HL-60/S4 treated with retinoic acid at 250 ng/mL for 4 days and 3 days (cell line): ENCODE results near the gene KIFBP.
"Not testable (repeated sequence)": the region's sequence is repeated elsewhere in the genome, so short reads cannot be mapped to it uniquely, and the experiment has no call there.

Source experiments
- in situ Hi-C: fragments of 300-500 bp; cut with MboI; formaldehyde crosslinking; loops from 2 replicates; pipeline ENCODE4 v1.7.0; 2022; ENCODE audit warnings: low sequenced_read_pairs

The KIFBP gene, protein sequence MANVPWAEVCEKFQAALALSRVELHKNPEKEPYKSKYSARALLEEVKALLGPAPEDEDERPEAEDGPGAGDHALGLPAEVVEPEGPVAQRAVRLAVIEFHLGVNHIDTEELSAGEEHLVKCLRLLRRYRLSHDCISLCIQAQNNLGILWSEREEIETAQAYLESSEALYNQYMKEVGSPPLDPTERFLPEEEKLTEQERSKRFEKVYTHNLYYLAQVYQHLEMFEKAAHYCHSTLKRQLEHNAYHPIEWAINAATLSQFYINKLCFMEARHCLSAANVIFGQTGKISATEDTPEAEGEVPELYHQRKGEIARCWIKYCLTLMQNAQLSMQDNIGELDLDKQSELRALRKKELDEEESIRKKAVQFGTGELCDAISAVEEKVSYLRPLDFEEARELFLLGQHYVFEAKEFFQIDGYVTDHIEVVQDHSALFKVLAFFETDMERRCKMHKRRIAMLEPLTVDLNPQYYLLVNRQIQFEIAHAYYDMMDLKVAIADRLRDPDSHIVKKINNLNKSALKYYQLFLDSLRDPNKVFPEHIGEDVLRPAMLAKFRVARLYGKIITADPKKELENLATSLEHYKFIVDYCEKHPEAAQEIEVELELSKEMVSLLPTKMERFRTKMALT

DNA sequence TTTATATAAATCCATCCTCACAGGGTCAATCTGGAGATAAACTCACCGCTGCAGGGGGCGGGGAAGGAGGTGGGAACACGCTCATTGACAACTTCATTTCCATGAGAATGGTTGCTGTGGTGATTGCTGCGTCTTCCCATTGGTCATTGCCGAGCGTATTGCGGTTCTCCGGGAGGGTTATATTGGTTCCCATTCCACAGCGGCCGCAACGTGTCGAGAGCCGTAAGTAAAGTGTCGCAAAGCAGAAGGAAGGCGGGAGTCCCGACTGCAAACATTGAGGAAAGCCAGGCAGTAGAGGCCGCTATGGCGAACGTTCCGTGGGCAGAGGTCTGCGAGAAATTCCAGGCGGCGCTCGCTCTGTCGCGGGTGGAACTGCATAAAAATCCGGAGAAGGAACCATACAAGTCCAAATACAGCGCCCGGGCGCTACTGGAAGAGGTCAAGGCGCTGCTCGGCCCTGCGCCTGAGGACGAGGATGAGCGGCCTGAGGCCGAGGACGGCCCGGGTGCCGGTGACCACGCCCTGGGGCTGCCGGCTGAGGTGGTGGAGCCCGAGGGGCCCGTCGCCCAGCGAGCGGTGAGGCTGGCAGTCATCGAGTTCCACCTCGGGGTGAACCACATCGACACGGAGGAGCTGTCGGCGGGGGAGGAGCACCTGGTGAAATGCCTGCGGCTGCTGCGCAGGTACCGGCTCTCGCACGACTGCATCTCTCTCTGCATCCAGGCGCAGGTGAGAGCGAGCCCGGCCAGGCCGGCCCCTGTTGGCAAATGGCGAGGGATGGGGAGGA lies at the start of gene KIFBP:
Gene KIFBP (plus strand): TSS at position 274 of the 787 bp plus-strand sequence. CDS start 30 bp downstream, at position 304.
- in situ Hi-C loops, result no loop called here

- in situ Hi-C loops, result no loop called here
Observed at GRCh38 chr10:68938884-68939283, 49.7 kb upstream of the KIFBP start.

- in situ Hi-C loops, result not testable (repeated sequence)
Observed at GRCh38 chr10:68940917-68941316, 47.7 kb upstream of the KIFBP start.

- in situ Hi-C loops, result no loop called here
Observed at GRCh38 chr10:68950598-68950997, 38.0 kb upstream of the KIFBP start.

DNA sequence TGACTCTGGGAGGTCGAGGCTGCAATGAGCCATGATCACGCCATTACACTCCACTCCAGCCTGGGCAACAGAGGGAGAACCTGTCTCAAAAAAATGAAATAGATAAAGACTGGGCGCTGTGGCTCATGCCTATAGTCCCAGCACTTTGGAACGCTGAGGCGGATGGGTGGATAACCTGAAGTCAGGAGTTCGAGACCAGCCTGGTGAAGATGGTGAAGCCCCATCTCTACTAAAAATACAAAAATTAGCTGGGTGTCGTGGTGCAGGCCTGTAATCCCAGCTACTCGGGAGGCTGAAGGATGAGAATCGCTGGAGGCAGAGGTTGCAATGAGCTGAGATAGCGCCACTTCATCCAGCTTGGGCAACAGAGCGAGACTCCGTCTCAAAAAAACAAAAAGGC lies 33.7 kb upstream of the KIFBP start:
- in situ Hi-C loops, result no loop called here

- in situ Hi-C loops, result no loop called here
Observed at GRCh38 chr10:68955355-68955831, 33.2 kb upstream of the KIFBP start.

DNA sequence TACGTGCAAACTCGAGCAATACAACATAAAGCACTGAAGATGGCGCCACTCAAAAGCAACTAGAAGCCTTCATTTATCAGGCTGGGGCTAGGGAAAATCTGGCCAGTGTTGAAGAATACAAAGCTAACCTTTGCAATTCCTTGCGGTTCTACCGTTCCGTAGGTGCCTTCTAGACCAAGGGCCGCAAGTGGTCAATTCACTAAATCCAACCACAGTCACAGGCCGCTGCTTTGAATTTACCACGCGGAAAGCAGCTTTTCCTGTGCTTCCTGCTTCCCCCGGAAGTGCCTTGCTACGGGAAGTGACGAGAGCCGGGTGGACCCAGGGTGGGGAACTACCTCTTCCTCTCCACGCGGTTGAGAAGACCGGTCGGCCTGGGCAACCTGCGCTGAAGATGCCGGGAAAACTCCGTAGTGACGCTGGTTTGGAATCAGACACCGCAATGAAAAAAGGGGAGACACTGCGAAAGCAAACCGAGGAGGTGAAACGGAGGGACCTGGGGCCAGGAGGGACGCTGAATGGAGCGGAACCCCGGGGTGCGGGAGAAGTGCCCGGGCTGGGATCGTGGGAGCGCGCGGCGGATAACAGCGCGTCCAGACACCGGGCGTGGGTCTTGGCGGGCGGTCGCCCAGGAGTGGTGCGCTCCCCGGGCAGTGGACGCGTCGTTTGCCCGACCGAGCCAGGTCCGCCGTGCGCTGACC lies 32.6 kb upstream of the KIFBP start, which contains the start of gene DDX21:
Gene DDX21 (plus strand): TSS at position 339 of the 701 bp plus-strand sequence. CDS start 56 bp downstream, at position 395.
- in situ Hi-C loops, result no loop called here

DNA sequence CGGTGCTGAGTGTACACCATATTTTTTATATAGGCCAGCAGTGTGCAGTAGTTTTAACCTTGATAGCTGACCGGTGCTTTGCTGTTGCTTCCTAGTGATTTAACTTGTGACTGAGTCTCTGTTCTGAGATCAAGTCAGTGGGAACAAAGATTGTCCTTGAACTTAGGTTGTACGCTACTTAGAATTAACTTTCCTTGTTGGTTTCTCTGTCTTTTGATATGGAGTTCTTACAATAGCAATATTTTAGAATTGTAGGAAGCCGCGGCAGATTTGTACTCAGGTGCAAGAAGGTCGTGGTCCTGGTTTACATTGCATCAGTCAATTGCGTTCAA lies 31.4 kb upstream of the KIFBP start:
- in situ Hi-C loops, result no loop called here

GRCh38 chr10:68957654-68958053 lies 30.9 kb upstream of the KIFBP start:
- in situ Hi-C loops, result no loop called here

GRCh38 chr10:68959695-68960527 lies 28.7 kb upstream of the KIFBP start:
- in situ Hi-C loops, result no loop called here

DNA sequence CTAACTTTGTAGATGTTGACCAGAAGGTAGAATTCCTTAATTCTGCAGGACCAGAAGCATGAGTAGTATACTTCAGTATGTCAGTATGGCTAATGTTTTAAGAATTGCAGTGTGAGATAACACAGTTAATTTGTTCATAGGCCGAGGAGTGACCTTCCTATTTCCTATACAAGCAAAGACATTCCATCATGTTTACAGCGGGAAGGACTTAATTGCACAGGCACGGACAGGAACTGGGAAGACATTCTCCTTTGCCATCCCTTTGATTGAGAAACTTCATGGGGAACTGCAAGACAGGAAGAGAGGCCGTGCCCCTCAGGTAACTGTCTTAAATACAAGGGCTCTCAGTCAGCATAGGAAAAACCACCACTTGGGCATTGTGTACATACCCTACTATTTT lies 25.5 kb upstream of the KIFBP start:
- in situ Hi-C loops, result no loop called here

DNA sequence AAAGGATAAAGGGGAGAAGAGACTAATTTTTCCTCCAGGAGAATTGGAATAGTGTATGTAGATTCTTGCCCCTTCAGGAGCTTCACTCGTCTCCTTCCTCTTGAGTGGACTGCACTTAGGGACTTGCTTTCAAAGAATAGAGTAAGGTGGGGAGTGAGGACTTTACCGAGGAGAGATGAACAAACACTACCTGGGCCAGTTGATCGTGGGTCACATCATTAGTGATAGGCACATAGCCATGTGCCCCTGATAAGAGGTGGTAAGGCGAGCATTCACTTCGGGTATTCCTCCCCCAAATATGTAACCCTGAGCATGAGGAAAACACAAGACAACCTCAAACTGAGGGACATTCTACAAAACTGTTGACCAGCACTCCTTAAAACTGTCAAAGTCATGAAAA lies 14.6 kb upstream of the KIFBP start:
- in situ Hi-C loops, result no loop called here

DNA sequence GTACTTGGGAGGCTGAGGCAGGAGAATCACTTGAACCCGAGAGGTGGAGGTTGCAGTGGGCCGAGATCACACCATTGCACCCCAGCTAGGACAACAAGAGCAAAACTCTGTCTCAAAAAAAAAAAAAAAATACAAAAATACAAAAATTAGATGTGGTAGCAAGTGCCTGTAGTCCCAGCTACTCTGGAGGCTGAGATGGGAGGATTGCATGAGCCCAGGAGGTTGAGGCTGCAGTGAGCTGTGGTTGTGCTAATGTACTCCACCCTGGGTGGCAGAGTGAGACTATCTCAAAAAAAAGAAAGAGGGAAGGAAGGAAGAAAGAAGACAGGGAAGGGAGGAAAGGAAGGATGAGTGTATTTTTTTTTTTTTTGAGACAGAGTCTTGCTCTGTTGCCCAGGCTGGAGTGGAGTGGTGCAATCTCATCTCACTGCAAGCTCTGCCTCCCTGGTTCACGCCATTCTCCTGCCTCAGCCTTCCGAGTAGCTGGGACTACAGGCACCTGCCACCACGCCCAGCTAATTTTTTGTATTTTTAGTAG lies 12.6 kb upstream of the KIFBP start:
- in situ Hi-C loops, result not testable (repeated sequence)

- in situ Hi-C loops, result not testable (repeated sequence)
Observed at GRCh38 chr10:68979738-68980137, 8.9 kb upstream of the KIFBP start.

DNA sequence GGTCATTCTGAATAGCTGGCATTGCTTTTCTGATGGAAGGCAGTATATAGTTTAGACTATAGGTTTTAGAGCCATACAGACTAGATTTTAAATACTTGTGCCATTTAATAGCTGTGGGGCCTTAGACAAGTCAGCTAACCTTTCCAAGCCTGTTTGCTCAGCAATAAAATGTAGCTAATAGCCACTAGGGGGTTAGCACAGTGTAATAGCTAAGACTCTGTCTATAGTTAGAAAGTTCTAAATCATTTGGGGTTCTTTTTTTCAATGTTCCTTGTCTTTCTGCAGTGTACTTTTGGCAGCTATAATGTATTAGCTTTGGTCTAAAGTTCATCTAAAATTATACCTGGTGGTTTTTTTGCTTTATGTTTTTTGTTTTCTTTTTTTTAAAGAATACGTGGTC lies 7.5 kb upstream of the KIFBP start:
- in situ Hi-C loops, result no loop called here

GRCh38 chr10:68982389-68982788 lies 6.2 kb upstream of the KIFBP start:
- in situ Hi-C loops, result no loop called here

DNA sequence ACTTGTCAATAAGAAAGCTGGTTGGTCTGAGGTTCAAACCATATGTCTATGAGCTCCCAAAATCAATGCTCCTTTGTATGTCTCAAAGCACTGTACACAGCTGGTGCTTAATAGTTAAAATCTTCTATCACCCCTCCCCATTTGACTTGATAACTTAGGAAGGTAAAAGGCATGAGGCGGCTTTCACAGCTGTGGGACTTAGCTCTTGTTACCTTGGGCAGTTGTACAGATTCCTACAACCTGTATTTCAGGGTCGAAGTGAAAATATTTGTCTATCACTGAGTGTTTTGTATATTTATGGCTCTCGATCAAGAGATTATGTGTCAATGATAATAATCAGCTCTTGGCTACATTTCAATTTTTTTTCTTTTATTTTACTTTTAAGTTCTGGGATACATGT lies 992 bp upstream of the KIFBP start:
- in situ Hi-C loops, result no loop called here

DNA sequence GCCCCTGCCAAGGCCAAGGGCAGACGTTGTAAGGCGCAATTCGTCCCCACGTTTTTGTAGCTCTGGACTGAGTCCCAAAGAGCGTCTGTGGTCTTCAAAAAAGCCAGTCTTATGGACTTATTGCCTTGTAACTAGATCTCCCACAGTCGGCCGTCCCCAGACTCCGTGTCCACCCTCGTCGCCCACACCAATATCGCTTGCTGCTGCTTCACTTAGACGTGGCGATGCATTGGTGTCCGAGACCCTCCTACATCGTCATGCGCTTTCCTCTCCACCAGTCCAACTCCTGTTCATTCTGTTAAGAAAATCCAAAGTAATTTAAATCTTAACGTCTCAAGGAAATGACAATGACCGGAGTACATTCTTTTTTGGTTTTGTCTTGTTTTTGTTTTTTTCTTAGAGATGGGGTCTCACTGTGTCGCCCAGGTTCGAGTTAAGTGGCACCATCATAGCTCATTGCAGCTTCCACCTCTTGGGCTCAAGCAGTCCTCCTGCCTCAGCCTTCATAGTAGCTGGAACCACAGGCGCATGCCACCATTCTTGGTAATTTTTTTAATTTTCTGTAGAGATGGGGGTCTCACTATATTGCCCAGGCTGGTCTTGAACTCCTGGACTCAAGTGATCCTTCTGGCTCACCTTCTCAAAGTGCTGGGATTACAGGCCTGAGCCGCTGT lies 851 bp downstream of the KIFBP start:
- in situ Hi-C loops, result no loop called here
